GM12891 (cell line): ENCODE measurements around the gene ANAPC1.
"Not testable (repeated sequence)": the region's sequence is repeated elsewhere in the genome, so short reads cannot be mapped to it uniquely, and the experiment has no call there.

Experiments used
- DNase-seq: peaks from one replicate; pipeline ENCODE4 v3.0.0; 2011; ENCODE audit warnings: low spot score; ENCODE audit not compliant: insufficient read length
- FAIRE-seq: peaks from 2 replicates; lab custom pipeline; 2011; peaks lifted over from hg19 to GRCh38; lab: Jason Lieb, UNC

Gene ANAPC1

DNA sequence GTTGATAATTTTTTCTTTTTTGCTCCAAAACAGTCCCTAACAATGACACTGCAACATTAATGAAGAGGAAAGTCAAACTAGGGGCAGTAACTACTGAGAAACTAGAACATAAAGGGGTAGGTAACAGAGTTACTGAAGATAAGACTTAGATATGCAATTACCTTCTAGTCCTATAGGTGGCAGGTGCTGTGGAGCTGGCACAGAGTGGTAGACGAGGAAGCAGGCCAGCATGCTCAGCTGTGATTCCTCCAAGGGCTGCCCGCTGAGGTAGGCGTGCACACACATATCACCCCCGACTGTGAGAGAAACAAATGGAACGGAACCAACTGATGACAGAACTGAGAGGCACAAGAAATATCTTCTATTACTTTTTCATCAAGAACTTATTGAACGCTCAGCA, 111.8 kb downstream of the ANAPC1 start:
- peak; percentile 90 for FAIRE-seq
- not testable (repeated sequence) for DNase-seq

DNA sequence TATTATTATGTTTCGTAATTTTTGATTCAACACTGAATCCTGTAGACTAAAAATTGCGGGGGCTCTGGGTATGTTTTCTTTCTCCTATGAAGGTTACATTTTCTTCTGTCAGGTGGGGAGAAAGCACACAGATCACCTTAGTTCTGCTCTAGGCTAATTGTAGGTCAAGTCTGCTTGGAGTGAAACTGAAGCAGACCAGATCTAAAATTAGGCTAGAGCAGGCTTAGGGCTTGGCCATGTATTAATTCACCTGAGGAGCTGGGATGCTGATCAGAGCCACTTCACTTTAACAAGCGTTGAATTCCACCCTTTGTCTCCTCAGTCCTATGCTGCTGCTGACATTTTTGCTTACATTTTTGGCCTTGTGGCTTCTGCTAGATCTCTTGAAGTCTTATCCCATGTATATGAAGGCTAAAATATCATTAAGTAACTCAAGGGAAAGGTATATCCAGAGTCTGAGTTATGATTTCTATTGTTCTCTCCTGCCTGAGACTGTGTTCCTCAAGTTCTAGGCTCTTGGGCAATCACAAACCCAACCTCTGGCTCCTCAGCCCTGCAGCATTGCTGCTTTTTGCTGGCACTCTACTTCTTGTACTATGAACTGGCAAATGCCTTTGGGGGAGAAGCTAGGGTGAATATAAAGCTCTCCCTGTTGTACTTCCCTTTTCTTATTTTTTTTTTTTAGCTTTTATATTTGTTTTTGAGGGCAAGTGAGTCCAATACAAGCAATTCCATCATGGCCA, 112.9 kb downstream of the ANAPC1 start:
- FAIRE-seq, DNase-seq: not testable (repeated sequence)

DNA sequence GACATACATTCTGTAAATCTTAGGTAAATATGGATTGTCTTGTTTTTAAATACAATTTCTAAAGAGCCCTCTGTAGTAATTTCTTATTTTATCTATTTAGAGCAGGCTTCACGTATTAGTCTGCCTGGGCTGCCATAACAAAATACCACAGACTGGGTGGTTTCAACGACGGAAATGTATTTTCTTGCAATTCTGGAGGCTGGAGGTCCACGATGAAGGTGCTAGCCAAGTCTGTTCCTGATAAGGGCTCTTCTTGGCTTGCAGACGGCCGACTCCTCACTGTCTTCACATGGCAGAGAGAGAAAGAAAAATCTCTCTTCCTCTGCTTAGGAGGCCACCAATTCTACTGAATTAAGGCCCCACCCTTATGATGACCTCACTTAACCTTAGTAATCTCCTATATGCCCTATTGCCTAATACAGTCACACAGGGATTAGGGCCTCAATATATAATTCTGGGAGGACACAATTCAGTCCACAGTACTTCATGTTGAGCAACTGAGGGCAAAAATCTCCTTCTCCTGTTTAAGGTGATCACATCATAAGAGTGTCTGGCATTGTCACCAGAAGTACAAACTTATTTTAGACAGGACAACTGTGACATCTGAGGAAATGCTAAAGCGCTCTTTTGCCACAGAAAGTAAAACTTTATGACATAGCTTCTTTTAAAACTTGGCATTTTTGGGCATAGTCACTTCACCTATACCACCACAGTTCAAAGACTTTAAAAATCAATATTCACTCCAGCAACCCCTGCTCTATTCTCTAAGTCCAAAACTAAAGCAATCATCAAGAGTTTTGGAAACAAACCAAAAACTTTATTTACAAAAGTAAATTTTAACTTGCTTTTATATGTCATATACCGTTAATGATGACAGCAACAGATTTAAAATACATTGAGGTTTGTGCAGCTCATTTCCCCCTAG, 115.5 kb downstream of the ANAPC1 start:
- not testable (repeated sequence) for DNase-seq, FAIRE-seq

DNA sequence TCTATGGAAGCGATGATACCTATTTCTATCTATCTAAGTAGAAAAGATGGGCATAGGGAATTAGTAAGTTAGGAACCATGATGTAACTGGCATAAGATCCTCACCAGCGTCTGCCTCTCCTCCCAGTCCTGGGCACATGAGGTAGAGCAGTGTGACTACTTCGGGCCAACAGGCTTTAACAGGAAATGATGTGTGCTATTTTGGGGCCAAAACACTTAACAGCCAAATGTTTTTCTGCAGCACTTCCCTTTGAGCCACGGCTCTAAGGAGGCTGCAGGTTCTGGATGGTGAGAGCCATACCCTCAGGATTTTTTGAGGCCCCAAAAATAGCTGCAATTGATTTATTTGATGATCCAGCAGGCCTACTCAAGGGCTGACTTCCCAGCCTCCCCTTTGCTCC, 116.9 kb downstream of the ANAPC1 start:
- not testable (repeated sequence) for DNase-seq

DNA sequence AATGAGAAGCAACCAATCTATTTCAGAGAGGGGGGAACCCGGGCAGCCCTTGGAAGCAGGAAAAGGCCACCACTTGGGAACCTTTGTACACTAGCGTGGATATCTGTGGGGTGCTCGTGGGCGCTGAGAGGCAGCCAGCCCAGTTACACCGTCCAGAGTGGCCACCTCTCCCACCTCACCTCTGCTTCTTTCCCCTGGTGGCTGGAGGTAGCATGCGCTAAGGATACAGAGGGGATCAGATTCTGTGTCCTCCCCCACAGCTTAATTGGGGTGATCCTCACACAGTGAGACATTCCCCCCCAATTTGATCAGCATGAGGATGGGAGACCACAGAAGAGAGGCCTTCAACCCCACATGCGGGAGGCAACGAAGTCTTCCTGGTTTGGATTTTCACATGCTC, 117.7 kb downstream of the ANAPC1 start:
- FAIRE-seq = not testable (repeated sequence)

More for the DNA sequence above, 116.9 kb downstream of the ANAPC1 start:
- FAIRE-seq = not testable (repeated sequence)

DNA sequence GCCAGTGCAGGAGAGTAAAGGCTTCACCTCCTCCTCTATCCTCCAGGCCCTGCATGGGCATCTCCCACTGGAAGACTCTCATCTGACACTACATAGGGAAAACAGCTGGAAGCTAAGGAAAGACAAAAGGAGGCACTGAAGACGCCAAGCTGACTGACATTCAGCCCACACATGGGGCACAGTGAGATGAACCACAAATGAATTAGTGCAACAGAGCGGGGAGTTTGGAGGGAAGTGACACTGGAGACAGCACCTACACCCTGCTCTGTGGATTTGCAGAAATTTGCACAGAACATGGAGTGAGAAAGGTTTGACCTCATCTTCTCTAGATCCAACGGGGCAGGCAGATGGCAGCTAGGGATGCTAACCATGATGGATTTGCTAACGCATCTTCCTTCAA, 119.8 kb downstream of the ANAPC1 start:
- DNase-seq, FAIRE-seq: not testable (repeated sequence)

More for the DNA sequence above, 117.7 kb downstream of the ANAPC1 start:
- not testable (repeated sequence) for DNase-seq

DNA sequence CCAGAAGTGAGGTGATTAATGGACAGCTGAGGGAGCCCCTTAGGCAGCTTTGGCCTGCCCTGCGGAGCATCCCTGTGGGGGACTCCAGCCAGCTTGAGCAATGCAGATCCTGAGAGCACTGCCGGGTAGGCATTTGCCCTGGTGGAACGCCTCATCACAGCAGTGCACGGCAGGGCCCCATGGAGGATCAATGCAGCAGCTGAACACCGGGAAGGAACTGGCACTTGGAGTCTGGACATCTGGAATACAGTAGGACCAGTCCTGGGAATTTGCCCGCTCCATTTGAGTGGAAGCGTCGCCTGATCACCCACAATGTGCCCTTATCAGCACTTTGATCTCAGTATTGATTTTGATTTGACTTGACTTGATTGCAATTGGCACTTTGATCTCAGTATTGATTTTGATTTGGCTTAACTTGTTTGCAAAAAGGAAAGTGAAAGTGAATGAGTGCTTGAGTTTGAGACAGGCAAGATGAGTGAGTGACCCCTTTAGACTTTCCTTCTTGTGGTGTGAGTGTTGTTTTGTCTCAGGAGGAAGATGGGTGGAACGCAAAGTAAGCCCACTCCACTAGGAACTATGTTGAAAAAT, 123.2 kb downstream of the ANAPC1 start:
- not testable (repeated sequence) for FAIRE-seq, DNase-seq

DNA sequence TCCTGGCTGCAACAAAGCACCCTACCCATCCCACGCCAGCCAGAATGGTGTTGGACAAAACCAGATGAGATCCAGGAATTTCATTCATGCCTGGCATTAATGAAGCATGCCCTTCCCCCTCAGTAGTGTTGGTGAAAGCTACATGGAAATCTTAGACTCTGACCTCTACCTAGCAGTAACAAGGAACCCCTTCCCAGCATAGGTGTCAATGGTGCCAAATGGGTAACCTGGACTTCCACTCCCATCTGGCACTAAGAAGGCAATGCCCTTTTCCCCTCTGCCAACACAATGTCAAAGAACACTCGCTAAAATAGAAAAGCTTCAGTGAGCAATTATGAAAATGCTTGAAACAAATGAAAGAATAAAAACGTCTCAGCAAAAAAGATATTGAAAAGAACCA, 131.5 kb downstream of the ANAPC1 start:
- FAIRE-seq = peak; percentile 45
- not testable (repeated sequence) for DNase-seq

DNA sequence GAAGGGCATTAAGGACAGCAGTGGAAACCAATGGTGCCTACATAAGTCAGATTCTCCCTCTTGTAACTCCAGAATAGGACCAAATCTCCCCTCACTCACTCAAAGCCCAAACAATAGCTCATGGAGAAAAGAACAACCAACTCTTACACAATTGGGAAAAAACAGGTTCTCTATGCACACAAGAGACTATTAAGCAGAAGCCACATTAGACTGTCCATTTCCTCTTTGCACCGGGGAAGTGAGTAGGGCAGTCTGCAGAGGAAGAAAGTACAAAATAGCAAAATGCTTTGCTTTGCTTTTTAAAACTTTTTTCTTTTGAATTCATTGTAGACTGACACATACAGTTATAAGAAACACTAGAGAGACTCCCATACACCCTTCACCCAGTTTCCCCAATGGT, 133.4 kb downstream of the ANAPC1 start:
- DNase-seq, FAIRE-seq: not testable (repeated sequence)

DNA sequence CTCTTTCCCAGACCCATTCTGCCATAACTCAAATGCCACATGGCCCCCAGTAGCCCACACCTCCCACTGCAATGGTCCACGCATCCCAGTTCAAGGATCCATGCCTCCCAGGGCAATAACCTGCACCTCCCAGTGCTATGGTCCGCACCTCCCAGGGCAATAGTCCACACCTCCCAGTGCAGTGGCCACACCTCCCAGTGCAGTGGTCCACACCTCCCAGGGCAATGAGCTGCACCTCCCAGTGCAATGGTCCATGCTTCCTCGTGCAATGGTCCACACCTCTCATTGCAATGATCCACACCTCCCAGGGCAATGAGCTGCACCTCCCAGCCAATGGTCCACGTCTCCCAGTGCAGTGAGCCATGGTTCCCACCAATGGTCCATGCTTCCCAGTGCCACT, 135.6 kb downstream of the ANAPC1 start:
- peak; percentile 13 for FAIRE-seq
- DNase-seq = not testable (repeated sequence)

DNA sequence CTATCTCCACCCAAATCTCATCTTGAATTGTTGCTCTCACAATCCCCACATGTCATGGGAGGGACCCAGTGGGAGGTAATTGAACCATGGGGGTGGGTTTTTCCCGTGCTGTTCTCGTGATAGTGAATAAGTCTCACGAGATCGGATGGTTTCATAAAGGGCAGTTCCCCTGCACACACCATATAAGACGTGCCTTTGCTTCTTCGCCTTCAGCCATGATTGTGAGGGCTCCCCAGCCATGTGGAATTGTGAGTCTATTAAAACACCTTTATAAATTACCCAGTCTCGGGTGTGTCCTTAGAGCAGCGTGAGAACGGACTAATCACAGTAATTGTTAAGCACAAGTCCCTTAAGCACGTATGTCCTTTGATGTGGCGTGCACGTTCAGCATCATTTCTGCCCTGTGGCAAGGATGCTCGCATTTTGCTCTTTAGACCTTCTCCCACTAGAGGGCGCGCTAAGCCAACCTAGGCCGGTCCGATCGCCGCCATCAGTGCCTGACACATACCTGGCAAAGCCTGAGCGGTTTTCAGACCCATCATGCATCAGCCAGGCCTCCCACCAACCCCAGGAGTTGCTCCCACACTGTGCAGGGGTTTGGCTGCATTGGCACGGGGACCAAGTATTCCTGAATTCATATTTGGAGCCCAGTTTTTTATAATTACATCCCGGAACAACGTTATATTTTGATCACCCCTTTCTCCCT, 136.4 kb downstream of the ANAPC1 start:
- FAIRE-seq = peak; percentile 99
- DNase-seq = not testable (repeated sequence)

DNA sequence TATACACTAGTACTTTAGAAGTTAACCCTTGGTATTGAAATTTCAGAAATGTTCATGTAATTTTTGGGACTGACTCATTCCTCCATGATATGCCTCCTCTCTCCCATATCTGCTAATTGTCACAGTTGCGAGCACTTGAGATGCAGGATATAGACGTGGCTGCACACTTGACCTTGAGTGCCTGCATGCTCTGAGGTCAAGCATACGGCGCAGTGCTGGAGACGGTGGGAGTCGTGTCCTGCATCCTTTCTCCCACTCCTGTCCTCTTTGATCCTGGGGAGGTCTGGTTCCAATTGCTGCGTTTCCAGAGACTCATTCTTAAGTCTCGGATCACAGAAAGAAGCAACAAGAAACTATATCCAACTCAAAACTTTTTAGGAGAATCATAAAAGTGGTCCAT, 139.2 kb downstream of the ANAPC1 start:
- not testable (repeated sequence) for DNase-seq, FAIRE-seq

DNA sequence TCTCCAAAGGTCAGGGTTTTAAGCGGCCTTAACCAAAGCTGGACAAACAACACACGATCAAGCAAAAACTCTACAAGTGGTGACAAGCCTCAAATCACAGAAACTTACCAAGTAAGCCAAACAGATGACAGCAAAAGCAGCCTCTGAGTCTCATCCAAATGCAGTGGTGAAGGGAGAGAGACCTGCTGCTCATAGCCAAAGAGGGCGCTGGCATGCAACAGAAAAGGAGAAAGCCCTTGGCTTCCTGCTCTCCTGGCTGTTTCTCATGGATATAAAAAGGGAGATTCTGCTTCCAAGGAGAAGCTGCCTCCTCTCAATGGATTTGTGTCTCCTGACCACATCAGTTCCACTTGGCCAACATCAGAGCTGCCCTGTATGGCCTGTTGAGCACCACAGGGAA, 142.5 kb downstream of the ANAPC1 start:
- not testable (repeated sequence) for DNase-seq, FAIRE-seq

DNA sequence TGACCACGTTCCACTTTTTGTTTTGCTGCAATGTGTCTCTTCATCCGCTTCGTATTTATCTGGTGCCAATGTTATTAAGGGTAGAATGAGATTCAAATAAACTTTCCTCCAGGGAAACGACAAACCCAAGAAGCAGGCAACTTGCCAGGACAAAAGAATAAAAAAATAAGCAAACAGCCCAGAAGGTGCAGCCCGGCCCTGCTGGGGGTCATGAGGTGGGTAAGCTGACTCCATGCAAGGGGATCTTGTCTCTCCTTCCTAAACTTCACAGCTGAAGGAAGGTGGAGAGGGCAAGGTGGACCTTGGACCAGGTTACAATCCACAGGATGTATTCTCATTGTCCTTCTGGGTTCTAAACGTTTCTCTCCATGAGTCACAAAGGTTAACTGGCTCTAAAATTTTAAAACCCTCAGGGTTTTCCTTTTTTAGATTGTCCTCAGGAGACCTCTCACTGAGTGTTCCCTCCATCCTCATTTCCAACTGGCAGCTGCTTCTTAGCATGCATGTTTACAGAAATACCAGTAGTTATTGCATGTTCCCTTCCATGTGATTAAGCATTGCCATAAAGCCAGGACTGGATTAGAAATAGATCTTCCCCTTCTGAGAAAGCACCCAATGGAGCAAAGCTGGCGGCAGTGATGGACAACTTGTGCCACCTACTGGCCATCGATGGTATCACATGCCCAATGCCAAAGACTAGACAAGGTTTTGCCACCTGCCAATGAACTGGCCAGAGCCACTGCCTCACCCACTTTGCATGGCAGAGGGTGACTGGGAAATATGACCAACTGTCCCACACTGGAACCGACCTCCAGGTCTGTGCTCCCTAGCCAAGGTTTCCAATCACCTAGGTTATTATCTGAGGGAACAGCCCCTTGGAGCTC, 147.9 kb downstream of the ANAPC1 start:
- FAIRE-seq = peak; percentile 99
- DNase-seq = not testable (repeated sequence)

DNA sequence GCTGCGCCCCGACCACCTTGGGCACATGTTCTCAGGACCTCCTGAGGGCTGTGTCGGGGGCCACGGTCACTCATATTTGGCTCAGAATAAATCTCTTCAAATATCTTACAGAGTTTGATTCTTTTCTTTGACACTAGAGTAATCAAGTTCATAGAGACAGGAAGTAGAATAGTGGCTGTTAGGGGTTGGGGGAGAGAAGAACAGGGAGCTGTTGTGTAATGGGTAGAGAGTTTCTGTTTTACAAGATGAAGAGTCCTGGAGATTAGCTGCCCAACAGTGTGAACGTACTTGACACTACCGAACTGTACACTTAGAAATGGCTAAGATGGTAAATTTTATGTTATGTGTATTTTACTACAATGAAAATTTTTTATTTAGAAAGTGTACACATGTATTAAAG, 148.6 kb downstream of the ANAPC1 start:
- not testable (repeated sequence) for FAIRE-seq, DNase-seq

DNA sequence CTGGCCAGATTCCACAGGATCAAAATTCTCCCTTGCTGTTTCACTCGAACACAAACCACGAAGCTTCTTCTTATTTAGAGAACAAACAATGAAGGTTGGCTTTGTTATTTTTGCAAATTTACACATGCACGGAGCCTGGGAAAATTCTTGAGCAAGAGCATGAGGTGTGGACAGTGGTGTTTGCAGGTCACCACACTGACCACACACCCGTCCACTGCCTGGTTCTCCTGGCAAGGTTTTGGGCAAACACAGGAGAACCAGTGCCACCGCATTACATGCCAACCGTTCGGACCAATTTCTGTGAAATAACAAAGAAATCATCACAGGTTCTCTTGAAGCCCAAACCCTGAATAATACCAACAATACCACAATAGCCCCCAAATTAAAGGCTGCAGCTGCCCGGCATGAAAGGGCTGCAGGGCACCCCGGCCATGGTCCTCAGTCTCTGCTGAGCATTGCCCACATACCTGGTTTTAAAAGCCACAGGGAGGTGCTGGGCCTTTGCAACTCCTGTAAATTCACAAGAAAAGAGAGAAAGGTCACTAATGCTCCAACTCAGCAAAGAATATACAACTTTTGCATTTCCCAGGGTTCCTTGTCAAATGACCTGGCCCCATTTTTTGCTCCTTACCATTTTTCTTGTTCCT, 154.1 kb downstream of the ANAPC1 start:
- FAIRE-seq, DNase-seq: not testable (repeated sequence)

DNA sequence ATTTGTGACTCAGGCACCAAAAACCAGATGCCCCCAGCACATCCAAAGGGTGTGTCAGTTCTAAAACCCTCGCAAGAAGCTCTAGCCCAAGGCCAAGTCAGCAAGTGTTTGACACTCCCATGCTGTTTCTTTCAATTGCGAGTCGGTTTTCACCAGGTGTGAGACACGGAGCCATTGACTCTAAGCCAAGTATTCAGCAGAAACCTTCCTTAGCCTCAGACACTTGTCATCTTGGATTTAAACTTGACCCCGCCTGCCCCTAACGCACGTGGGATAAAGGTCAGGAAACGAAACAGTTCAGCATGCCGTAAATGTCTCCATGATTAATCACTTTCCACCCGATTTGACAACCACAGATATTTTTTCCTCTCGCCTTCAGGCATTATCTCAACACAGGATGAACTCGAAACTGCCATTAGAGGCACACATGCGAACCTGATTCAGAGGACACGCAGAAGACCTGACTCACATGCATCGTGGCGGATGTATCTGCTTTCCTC, 156.3 kb downstream of the ANAPC1 start:
- DNase-seq, FAIRE-seq: not testable (repeated sequence)

DNA sequence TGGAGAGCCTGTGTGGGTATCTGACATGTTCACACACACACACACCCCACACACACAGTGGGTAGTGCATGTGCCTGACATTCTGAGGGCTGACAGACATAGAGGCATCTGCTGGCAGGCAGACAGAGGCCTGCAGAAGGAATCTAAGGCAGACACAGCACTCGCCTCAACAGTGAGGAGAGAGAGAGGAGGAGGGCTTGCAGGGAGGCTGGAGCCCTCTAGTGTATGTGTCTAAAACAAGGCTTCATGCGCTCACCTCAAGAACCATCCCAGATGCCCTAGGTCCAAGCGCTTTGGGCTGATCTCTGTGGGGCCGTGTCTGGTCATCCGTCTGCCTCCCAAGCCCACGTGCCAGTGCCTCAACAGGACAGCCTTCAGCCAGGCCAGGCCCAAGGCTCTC, 158.3 kb downstream of the ANAPC1 start:
- not testable (repeated sequence) for DNase-seq, FAIRE-seq
